Transverse colon (tissue), 4 donors: ENCODE measurements around the gene XRCC5. TPM values are rescaled to one million over a fixed set of nuclear protein-coding genes. Genes with fewer than 3 reads are reported as not detected.

Source experiments
- DNase-seq: peaks from one replicate; pipeline ENCODE4 v3.0.0-alpha.2; 2019
- H3K27ac ChIP-seq, 4 donors: fragments of 200-600 bp; sonication (generic); 2 replicates each; pipeline ENCODE4 v1.5.1; 2016 to 2018; ENCODE audit warnings: inconsistent platforms in 4 of 4
- H3K27me3 ChIP-seq: fragments of 200-600 bp; sonication (generic); 2 replicates; pipeline ENCODE4 v1.5.1; 2017; ENCODE audit warnings: inconsistent platforms
- H3K36me3 ChIP-seq, 4 donors: fragments of 200-600 bp; sonication (generic); 2 replicates each; pipeline ENCODE4 v1.5.1; 2017 to 2019; ENCODE audit warnings: inconsistent platforms in 4 of 4
- H3K4me1 ChIP-seq, 4 donors: fragments of 200-600 bp; sonication (generic); 2 replicates each; pipeline ENCODE4 v1.5.1; 2017 to 2020; ENCODE audit warnings: inconsistent platforms in 4 of 4
- H3K4me3 ChIP-seq, 4 donors: fragments of 200-600 bp; sonication (generic); 1 replicate in 1 of 4; 2 replicates in 3 of 4; pipeline versions ENCODE4 v1.5.1 to v1.6.1; 2017 to 2019; ENCODE audit warnings: inconsistent platforms in 4 of 4
- H3K9me3 ChIP-seq, 2 donors: fragments of 200-600 bp; sonication (generic); 2 replicates each; pipeline ENCODE4 v1.5.1; 2017 to 2019; ENCODE audit warnings: inconsistent platforms in 2 of 2
- CTCF ChIP-seq, 5 experiments: fragments of 200-600 bp in 3 of 5; fragments of 450-650 bp in 2 of 5; sonication (generic) in 3 of 5; IDR thresholded peaks; 1 replicate in 2 of 5; 2 replicates in 3 of 5; pipeline ENCODE4 v1.5.1; 2016 to 2017; ENCODE audit warnings: antibody characterized with exemption in 5 of 5, inconsistent platforms in 3 of 5, mild to moderate bottlenecking in 2 of 5, moderate library complexity in 1 of 5
- EP300 ChIP-seq: sonication (generic); formaldehyde crosslinking; IDR thresholded peaks from one replicate; pipeline ENCODE4 v1.6.1; 2017; ENCODE audit warnings: antibody characterized with exemption, low read depth
- POLR2A ChIP-seq: fragments of 450-650 bp; IDR thresholded peaks from one replicate; pipeline ENCODE4 v1.6.1; 2016; ENCODE audit warnings: antibody characterized with exemption, mild to moderate bottlenecking, moderate library complexity
- POLR2AphosphoS5 ChIP-seq, 3 donors: sonication (generic); formaldehyde crosslinking; IDR thresholded peaks; one replicate each; pipeline ENCODE4 v1.6.1; 2016; ENCODE audit warnings: antibody characterized with exemption in 3 of 3
- WGBS, 2 donors: methylation state at CpG; one replicate each; pipeline ENCODE4 v1.1.5; 2018; ENCODE audit warnings: low coverage in 1 of 2; 5-methylcytosine and 5-hydroxymethylcytosine counted together
- in situ Hi-C, 4 donors: fragments of 200-750 bp; cut with MboI; loops; one replicate each; pipeline versions ENCODE4 v1.15.0 to v1.15.1; 2017; ENCODE audit warnings: low sequenced_read_pairs in 3 of 4, low pct_ligation_motif_present in 1 of 4, low pct_unique_long_range_greater_than_20kb in 1 of 4
- intact Hi-C: fragments of 100-400 bp; cut with DNase I; formaldehyde crosslinking; loops from one replicate; pipeline ENCODE4 v1.15.1; 2023; ENCODE audit warnings: low total_unique reads
- total RNA-seq, 4 donors: library from RNA; depleted of rRNA; stranded (reverse); fragments of >200 nt; gene quantifications; one replicate each; pipeline ENCODE4 v1.1.0, GENCODE V29; 2016

Gene XRCC5
- total RNA-seq, 4 donors from 2014 or later: 75.6 to 120 (median 101) TPM

- H3K27me3 ChIP-seq: no peaks in the 10 kb centered on the region
- no peak for TF ChIP-seq EP300
- no peak for TF ChIP-seq CTCF (IDR thresholded peaks at IDR 0.05)
- no peak for TF ChIP-seq POLR2AphosphoS5 (IDR thresholded peaks at IDR 0.05)
- TF ChIP-seq POLR2A: no peak
- H3K4me1 ChIP-seq: peaks cover 0 to 6% (median 0%) of the 10 kb centered on the region in 4 donors
- H3K27ac ChIP-seq: no peak overlapping the region
- H3K4me3 ChIP-seq: no peak overlapping the region
- WGBS, 2 donors: 87 to 88% methylated on average over 3 of the region's 3 CpGs
- H3K9me3 ChIP-seq: no peaks in the 10 kb centered on the region
- intact Hi-C loops (no loop called here), in situ Hi-C loops (loop anchor here in 2 of 4 donors (25.0 kb wide), 1 partner anchor 291 kb away; the partner anchor contains the start of gene SMARCAL1 (in 2 of the 2))
- H3K36me3 ChIP-seq: peaks cover 0 to 79% (median 37%) of the 10 kb centered on the region in 4 donors
- no peak for DNase-seq
Observed at GRCh38 chr2:216121255-216121654, 12.1 kb downstream of the XRCC5 start.

GRCh38 chr2:216126943-216127342 lies 17.8 kb downstream of the XRCC5 start:
- Histone ChIP-seq H3K9me3 (no peaks in the 10 kb centered on the region), H3K27ac (no peak overlapping the region), H3K4me1 (no peaks in the 10 kb centered on the region), H3K27me3 (no peaks in the 10 kb centered on the region), H3K4me3 (no peak overlapping the region), H3K36me3 (peaks cover 0 to 90% (median 45%) of the 10 kb centered on the region in 4 donors)
- intact Hi-C loops (no loop called here), in situ Hi-C loops (no loop called here)
- TF ChIP-seq POLR2AphosphoS5 (IDR thresholded peaks at IDR 0.05) (no peak), CTCF (IDR thresholded peaks at IDR 0.05) (no peak), POLR2A (no peak), EP300 (no peak)
- DNase-seq: no peak
- WGBS, 2 donors: 75 to 93% methylated on average over 1 to 5 of the region's 5 CpGs

GRCh38 chr2:216130346-216130971 lies 21.3 kb downstream of the XRCC5 start:
- H3K36me3 ChIP-seq: peaks cover 0 to 80% (median 37%) of the 10 kb centered on the region in 4 donors
- intact Hi-C loops: no loop called here

More at GRCh38 chr2:216130346-216130971, 21.3 kb downstream of the XRCC5 start:
- no peaks in the 10 kb centered on the region for H3K27me3 ChIP-seq
- H3K4me3 ChIP-seq: no peak overlapping the region
- H3K9me3 ChIP-seq: no peaks in the 10 kb centered on the region
- H3K4me1 ChIP-seq: no peaks in the 10 kb centered on the region
- in situ Hi-C loops: no loop called here
- H3K27ac ChIP-seq: peak overlapping the region in 1 of 4 donors; percentile 16
- no peak for DNase-seq
- 84 to 85% methylated on average over 6 of the region's 6 CpGs for WGBS, 2 donors
- TF ChIP-seq EP300 (no peak), CTCF (IDR thresholded peaks at IDR 0.05) (no peak), POLR2A (no peak), POLR2AphosphoS5 (IDR thresholded peaks at IDR 0.05) (no peak)
